Kidney tubule cell (primary cell): ENCODE measurements around the gene NECTIN3.

Experiments used
- DNase-seq: peaks from one replicate; pipeline ENCODE4 v3.0.0-alpha.2; 2018; ENCODE audit warnings: low spot score

The NECTIN3 gene

GRCh38 chr3:111200027-111200426, 128.4 kb downstream of the NECTIN3 start:
- DNase-seq = no peak

GRCh38 chr3:111210003-111210711, 138.5 kb downstream of the NECTIN3 start:
- no peak for DNase-seq

GRCh38 chr3:111210866-111211564, 139.4 kb downstream of the NECTIN3 start:
- DNase-seq = no peak

- DNase-seq = no peak
Measured at GRCh38 chr3:111212511-111212910, 140.9 kb downstream of the NECTIN3 start.

GRCh38 chr3:111215481-111215880, 143.9 kb downstream of the NECTIN3 start:
- DNase-seq = no peak

GRCh38 chr3:111218615-111219014, 147.0 kb downstream of the NECTIN3 start:
- no peak for DNase-seq

GRCh38 chr3:111227216-111227615, 155.6 kb downstream of the NECTIN3 start:
- DNase-seq = peak; percentile 59

- no peak for DNase-seq
Measured at GRCh38 chr3:111229301-111229700, 157.7 kb downstream of the NECTIN3 start.

- DNase-seq = peak; percentile 87
Measured at GRCh38 chr3:111236836-111237713, 165.5 kb downstream of the NECTIN3 start.

GRCh38 chr3:111237946-111238345, 166.3 kb downstream of the NECTIN3 start:
- DNase-seq = peak; percentile 8

GRCh38 chr3:111238885-111239284, 167.3 kb downstream of the NECTIN3 start:
- peak; percentile 15 for DNase-seq

- DNase-seq = no peak
Measured at GRCh38 chr3:111241960-111242359, 170.3 kb downstream of the NECTIN3 start.
